Nucleus accumbens (tissue), 56 donors: ENCODE data around the gene GPA33.
"Not testable (repeated sequence)": the region's sequence is repeated elsewhere in the genome, so short reads cannot be mapped to it uniquely, and the experiment has no call there.

Source experiments
- DNase-seq, 56 donors: peaks; one replicate each; lab custom pipeline; 2025; lab: John Stamatoyannopoulos, UW

GPA33 gene

GRCh38 chr1:167060141-167061072, 29.8 kb downstream of the GPA33 start:
- no peak for DNase-seq

GRCh38 chr1:167059809-167060107, 30.4 kb downstream of the GPA33 start:
- no peak for DNase-seq

GRCh38 chr1:167059045-167059808, 30.9 kb downstream of the GPA33 start:
- peak in 46 of 56 donors; percentile 5 to 85 (median 44) for DNase-seq

GRCh38 chr1:167057241-167057688, 32.9 kb downstream of the GPA33 start:
- DNase-seq, result peak in 32 of 56 donors; percentile 2 to 76 (median 29)

- DNase-seq, result no peak
Measured at GRCh38 chr1:167056529-167057231, 33.5 kb downstream of the GPA33 start.

- no peak for DNase-seq
Measured at GRCh38 chr1:167054946-167055630, 35.1 kb downstream of the GPA33 start.

GRCh38 chr1:167054531-167054930, 35.6 kb downstream of the GPA33 start:
- DNase-seq, result no peak

GRCh38 chr1:167052389-167052788, 37.8 kb downstream of the GPA33 start:
- no peak for DNase-seq

GRCh38 chr1:167051907-167052306, 38.3 kb downstream of the GPA33 start:
- no peak for DNase-seq

- peak in 16 of 56 donors; percentile 7 to 56 (median 22) for DNase-seq
Measured at GRCh38 chr1:167043752-167044488, 46.3 kb downstream of the GPA33 start.

- no peak for DNase-seq
Measured at GRCh38 chr1:167033646-167034045, 56.5 kb downstream of the GPA33 start.

- DNase-seq, result not testable (repeated sequence)
Measured at GRCh38 chr1:167029553-167029952, 60.6 kb downstream of the GPA33 start.

- DNase-seq, result no peak
Measured at GRCh38 chr1:167022384-167022783, 67.8 kb downstream of the GPA33 start.

- DNase-seq, result no peak
Measured at GRCh38 chr1:167016100-167016750, 74.0 kb downstream of the GPA33 start.

- no peak for DNase-seq
Measured at GRCh38 chr1:167013108-167013929, 76.9 kb downstream of the GPA33 start.

- no peak for DNase-seq
Measured at GRCh38 chr1:167012570-167012969, 77.6 kb downstream of the GPA33 start.

GRCh38 chr1:167011560-167012191, 78.5 kb downstream of the GPA33 start:
- DNase-seq, result no peak

- DNase-seq, result no peak
Measured at GRCh38 chr1:167003711-167004110, 86.5 kb downstream of the GPA33 start.
